A549 (cell line): ENCODE results near the gene SDR39U1. TPM values are rescaled to one million over a fixed set of nuclear protein-coding genes. Genes with fewer than 3 reads are reported as not detected.

Source experiments
- ATAC-seq, 2 experiments: fragments of 200-7000 bp in 1 of 2; fragments of >200 bp in 1 of 2; cut with Nextera tagmentation in 1 of 2; cut with Tn5 transposase in 1 of 2; 3 replicates each; pipeline versions ENCODE4 v1.8.0 to v1.9.1; 2018 to 2020; ENCODE audit warnings: mild to moderate bottlenecking in 1 of 2, moderate library complexity in 1 of 2
- CTCF ChIA-PET: fragments of 300-600 bp; sonication (Branson Sonifier 250); formaldehyde crosslinking; extraction: SDS; loops from one replicate; lab custom pipeline; 2021; ENCODE audit warnings: antibody characterized with exemption, inconsistent platforms; lab: Yijun Ruan, JAX
- POLR2A ChIA-PET: fragments of 350-600 bp; formaldehyde crosslinking; extraction: SDS; loops from one replicate; lab custom pipeline; 2021; ENCODE audit warnings: antibody characterized with exemption, inconsistent platforms; lab: Yijun Ruan, JAX
- DNase-seq, 2 experiments: peaks; one replicate each; pipeline versions ENCODE4 v3.0.0 to v3.0.0-alpha.2; 2011 to 2016; ENCODE audit warnings: low read depth in 1 of 2, low spot score in 1 of 2
- FAIRE-seq: peaks from 2 replicates; lab custom pipeline; 2011; peaks lifted over from hg19 to GRCh38; lab: Jason Lieb, UNC
- H3K27ac ChIP-seq, 2 experiments: fragments of >200 bp; sonication (Bioruptor Twin); formaldehyde crosslinking; 3 replicates each; pipeline ENCODE4 v1.5.1; 2016 to 2017
- H3K4me1 ChIP-seq: fragments of >200 bp; sonication (Bioruptor Twin); formaldehyde crosslinking; 3 replicates; pipeline ENCODE4 v1.6.1; 2016
- H3K4me2 ChIP-seq: fragments of >200 bp; sonication (Bioruptor Twin); formaldehyde crosslinking; 3 replicates; pipeline ENCODE4 v1.6.1; 2016
- H3K4me3 ChIP-seq: fragments of >200 bp; sonication (Bioruptor Twin); formaldehyde crosslinking; 3 replicates; pipeline ENCODE4 v1.5.1; 2016
- H3K9me3 ChIP-seq: fragments of >200 bp; sonication (Bioruptor Twin); formaldehyde crosslinking; 3 replicates; pipeline ENCODE4 v1.6.1; 2016
- BHLHE40 ChIP-seq: IDR thresholded peaks from 2 replicates; pipeline ENCODE4 v1.6.1; 2012; ENCODE audit warnings: low read depth, low read length, inconsistent platforms
- ESRRA ChIP-seq: fragments of 150-350 bp; IDR thresholded peaks from 2 replicates; pipeline ENCODE4 v1.6.1; 2014; ENCODE audit warnings: mild to moderate bottlenecking, low read length, borderline replicate concordance
- GATA3 ChIP-seq: IDR thresholded peaks from 2 replicates; pipeline ENCODE4 v1.6.1; 2012; ENCODE audit warnings: borderline replicate concordance
- HDAC2 ChIP-seq: fragments of 200-600 bp; sonication (generic); IDR thresholded peaks from 2 replicates; pipeline ENCODE4 v1.6.1; 2016
- HEYL ChIP-seq: fragments of 250-450 bp; sonication (Bioruptor Pico); IDR thresholded peaks from 2 replicates; pipeline ENCODE4 v1.8.0; 2021; ENCODE audit warnings: mild to moderate bottlenecking, moderate library complexity
- HOXA7 ChIP-seq: fragments of 250-450 bp; sonication (Bioruptor Pico); IDR thresholded peaks from 2 replicates; pipeline ENCODE4 v1.5.0; 2020; ENCODE audit warnings: mild to moderate bottlenecking, moderate library complexity
- HOXB13 ChIP-seq: fragments of 250-450 bp; sonication (Bioruptor Pico); IDR thresholded peaks from 2 replicates; pipeline ENCODE4 v1.5.0; 2020; ENCODE audit warnings: low read depth, mild to moderate bottlenecking, moderate library complexity
- NPAS2 ChIP-seq: fragments of 250-450 bp; sonication (Bioruptor Pico); IDR thresholded peaks from 2 replicates; pipeline ENCODE4 v1.8.0; 2022; ENCODE audit warnings: mild to moderate bottlenecking, moderate library complexity, borderline replicate concordance
- POLR2A ChIP-seq: IDR thresholded peaks from 2 replicates; pipeline ENCODE4 v1.6.1; 2012; ENCODE audit warnings: mild to moderate bottlenecking, low read length
- POLR2AphosphoS2 ChIP-seq: conservative IDR thresholded peaks from 2 replicates; pipeline ENCODE4 v1.6.1; 2012; ENCODE audit warnings: low read length, improper control_type of control experiment, inconsistent platforms
- RAD21 ChIP-seq, 2 experiments: fragments of >200 bp in 1 of 2; sonication (Bioruptor Twin) in 1 of 2; formaldehyde crosslinking in 1 of 2; IDR thresholded peaks in 1 of 2; conservative IDR thresholded peaks in 1 of 2; 2 replicates in 1 of 2; 3 replicates in 1 of 2; pipeline ENCODE4 v1.6.1; 2012 to 2018; ENCODE audit warnings: inconsistent platforms in 1 of 2
- RNF2 ChIP-seq: fragments of 200-600 bp; sonication (generic); IDR thresholded peaks from 2 replicates; pipeline ENCODE4 v1.6.1; 2016; ENCODE audit warnings: low read depth, mild to moderate bottlenecking, antibody characterized with exemption, moderate library complexity, borderline replicate concordance
- ZNF302 ChIP-seq: fragments of 250-450 bp; sonication (Bioruptor Pico); IDR thresholded peaks from 2 replicates; pipeline ENCODE4 v1.9.0; 2021; ENCODE audit warnings: inconsistent platforms, mild to moderate bottlenecking, moderate library complexity
- WGBS: methylation state at CpG from one replicate; pipeline ENCODE4 v1.1.6; 2017; ENCODE audit errors: missing lambda C conversion rate; 5-methylcytosine and 5-hydroxymethylcytosine counted together
- polyA plus RNA-seq, 4 experiments: library from polyadenylated mRNA; depleted of rRNA in 3 of 4; stranded (reverse); fragments of >200 nt; fragmentation: RNase III in 1 of 4; extraction: RNeasy Plus Mini Kit Qiagen cat#74134 plus additional on column Dnase treatment in 1 of 4; gene quantifications; 2 replicates in 3 of 4; 3 replicates in 1 of 4; pipeline ENCODE4 v1.2.3, GENCODE V29; 2011 to 2017
- TF ChIP-seq, protein P1 (sequence below): fragments of 200-600 bp; sonication (generic); IDR thresholded peaks from 2 replicates; pipeline ENCODE4 v1.6.1; 2016; ENCODE audit warnings: antibody characterized with exemption, mild to moderate bottlenecking, moderate library complexity
- TF ChIP-seq, protein P2 (sequence below): fragments of 250-450 bp; sonication (Bioruptor Pico); IDR thresholded peaks from 2 replicates; pipeline ENCODE4 v1.5.0; 2021; ENCODE audit warnings: mild to moderate bottlenecking, moderate library complexity, borderline replicate concordance
- TF ChIP-seq, protein P3 (sequence below): IDR thresholded peaks from 2 replicates; pipeline ENCODE4 v1.6.1; 2012
- TF ChIP-seq, protein P4 (sequence below): fragments of >200 bp; sonication (Bioruptor Twin); formaldehyde crosslinking; IDR thresholded peaks from 3 replicates; pipeline ENCODE4 v1.5.1; 2016

SDR39U1 gene
- polyA plus RNA-seq, 2 of the 4 experiments (the other 2 are of a cell fraction), result 57.3 to 61.1 TPM

DNA sequence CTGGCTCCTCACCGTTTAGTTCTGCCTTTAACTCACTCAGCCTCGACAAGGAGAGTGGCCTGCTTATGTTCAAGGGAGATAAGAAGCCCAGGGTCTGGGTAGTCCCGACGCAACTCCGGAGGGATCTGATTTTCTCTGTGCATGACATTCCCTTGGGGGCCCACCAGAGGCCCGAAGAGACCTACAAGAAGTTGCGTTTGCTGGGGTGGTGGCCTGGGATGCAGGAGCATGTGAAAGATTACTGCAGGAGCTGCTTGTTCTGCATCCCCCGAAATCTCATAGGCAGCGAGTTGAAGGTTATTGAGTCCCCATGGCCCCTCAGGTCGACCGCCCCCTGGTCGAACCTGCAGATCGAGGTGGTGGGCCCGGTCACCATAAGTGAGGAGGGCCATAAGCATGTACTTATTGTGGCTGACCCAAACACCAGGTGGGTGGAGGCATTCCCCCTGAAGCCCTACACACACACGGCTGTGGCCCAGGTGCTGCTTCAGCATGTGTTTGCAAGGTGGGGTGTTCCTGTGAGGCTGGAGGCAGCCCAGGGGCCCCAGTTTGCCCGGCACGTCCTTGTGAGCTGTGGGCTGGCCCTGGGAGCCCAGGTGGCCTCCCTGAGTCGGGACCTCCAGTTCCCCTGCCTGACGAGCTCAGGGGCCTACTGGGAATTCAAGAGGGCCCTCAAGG, 26.2 kb downstream of the SDR39U1 start:
- ATAC-seq (no peak), DNase-seq (no peak)
- Histone ChIP-seq H3K27ac (no peak overlapping the region), H3K4me2 (no peak overlapping the region)
- WGBS, result 64% methylated on average over 15 of the region's 19 CpGs
- no peak for TF ChIP-seq NPAS2 (CRISPR knock-in tag)
- TF ChIP-seq, all 56 proteins: peak for 0
- ChIA-PET CTCF (interaction anchor here (0.9 to 16.5 kb wide), 3 partner anchors 13 to 1296 kb away, joined by 3 to 254 read pairs (median 234); partner anchors contain the start of genes ADCY4, CBLN3, KHNYN and RIPK3), POLR2A (no interaction called here)
- Histone ChIP-seq H3K4me1 (no peaks in the 10 kb centered on the region), H3K9me3 (no peaks in the 10 kb centered on the region), H3K4me3 (no peak overlapping the region)
- no peak for FAIRE-seq

DNA sequence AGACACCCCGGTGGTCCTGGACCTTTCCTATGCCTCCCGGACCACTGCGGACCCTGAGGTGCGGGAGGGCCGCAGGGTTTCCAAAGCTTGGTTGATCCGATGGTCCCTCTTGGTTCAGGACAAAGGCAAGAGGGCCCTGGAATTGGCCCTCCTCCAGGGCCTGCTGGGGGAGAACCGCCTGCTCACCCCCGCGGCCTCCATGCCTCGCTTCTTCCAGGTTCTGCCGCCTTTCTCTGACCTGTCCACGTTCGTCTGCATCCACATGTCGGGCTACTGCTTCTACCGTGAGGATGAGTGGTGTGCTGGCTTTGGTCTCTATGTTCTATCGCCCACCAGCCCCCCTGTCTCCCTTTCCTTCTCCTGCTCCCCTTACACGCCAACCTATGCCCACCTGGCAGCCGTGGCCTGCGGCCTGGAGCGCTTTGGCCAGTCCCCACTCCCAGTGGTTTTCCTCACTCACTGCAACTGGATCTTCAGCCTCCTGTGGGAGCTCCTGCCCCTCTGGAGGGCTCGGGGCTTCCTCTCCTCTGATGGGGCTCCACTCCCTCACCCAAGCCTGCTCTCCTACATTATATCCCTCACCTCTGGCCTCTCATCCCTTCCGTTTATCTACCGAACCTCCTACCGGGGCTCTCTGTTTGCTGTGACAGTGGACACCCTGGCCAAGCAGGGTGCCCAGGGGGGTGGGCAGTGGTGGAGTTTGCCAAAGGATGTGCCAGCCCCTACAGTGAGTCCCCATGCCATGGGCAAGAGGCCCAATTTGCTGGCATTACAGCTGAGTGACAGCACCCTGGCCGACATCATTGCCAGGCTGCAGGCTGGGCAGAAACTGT, 26.9 kb downstream of the SDR39U1 start:
- ChIA-PET POLR2A (no interaction called here), CTCF (interaction anchor here (1.1 to 16.5 kb wide), 5 partner anchors 14 to 84 kb away, joined by 3 to 254 read pairs (median 6); partner anchors contain the start of genes ADCY4, CBLN3, KHNYN and RIPK3)
- Histone ChIP-seq H3K27ac (no peak overlapping the region), H3K4me1 (no peaks in the 10 kb centered on the region), H3K4me3 (no peak overlapping the region), H3K9me3 (no peaks in the 10 kb centered on the region), H3K4me2 (no peak overlapping the region)
- TF ChIP-seq, protein P1, sequence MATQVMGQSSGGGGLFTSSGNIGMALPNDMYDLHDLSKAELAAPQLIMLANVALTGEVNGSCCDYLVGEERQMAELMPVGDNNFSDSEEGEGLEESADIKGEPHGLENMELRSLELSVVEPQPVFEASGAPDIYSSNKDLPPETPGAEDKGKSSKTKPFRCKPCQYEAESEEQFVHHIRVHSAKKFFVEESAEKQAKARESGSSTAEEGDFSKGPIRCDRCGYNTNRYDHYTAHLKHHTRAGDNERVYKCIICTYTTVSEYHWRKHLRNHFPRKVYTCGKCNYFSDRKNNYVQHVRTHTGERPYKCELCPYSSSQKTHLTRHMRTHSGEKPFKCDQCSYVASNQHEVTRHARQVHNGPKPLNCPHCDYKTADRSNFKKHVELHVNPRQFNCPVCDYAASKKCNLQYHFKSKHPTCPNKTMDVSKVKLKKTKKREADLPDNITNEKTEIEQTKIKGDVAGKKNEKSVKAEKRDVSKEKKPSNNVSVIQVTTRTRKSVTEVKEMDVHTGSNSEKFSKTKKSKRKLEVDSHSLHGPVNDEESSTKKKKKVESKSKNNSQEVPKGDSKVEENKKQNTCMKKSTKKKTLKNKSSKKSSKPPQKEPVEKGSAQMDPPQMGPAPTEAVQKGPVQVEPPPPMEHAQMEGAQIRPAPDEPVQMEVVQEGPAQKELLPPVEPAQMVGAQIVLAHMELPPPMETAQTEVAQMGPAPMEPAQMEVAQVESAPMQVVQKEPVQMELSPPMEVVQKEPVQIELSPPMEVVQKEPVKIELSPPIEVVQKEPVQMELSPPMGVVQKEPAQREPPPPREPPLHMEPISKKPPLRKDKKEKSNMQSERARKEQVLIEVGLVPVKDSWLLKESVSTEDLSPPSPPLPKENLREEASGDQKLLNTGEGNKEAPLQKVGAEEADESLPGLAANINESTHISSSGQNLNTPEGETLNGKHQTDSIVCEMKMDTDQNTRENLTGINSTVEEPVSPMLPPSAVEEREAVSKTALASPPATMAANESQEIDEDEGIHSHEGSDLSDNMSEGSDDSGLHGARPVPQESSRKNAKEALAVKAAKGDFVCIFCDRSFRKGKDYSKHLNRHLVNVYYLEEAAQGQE, result no peak
- TF ChIP-seq POLR2AphosphoS2 (no peak), GATA3 (no peak), HOXB13 (no peak), ZNF302 (CRISPR knock-in tag) (no peak), POLR2A (no peak), BHLHE40 (no peak), RAD21 (conservative IDR thresholded peaks at IDR 0.05 in 1 of 2, IDR thresholded peaks at IDR 0.05 in 1 of 2) (no peak), HDAC2 (no peak), ESRRA (no peak), HOXA7 (CRISPR knock-in tag) (no peak), HEYL (CRISPR knock-in tag) (no peak), NPAS2 (CRISPR knock-in tag) (no peak), RNF2 (no peak)
- TF ChIP-seq, protein P2, sequence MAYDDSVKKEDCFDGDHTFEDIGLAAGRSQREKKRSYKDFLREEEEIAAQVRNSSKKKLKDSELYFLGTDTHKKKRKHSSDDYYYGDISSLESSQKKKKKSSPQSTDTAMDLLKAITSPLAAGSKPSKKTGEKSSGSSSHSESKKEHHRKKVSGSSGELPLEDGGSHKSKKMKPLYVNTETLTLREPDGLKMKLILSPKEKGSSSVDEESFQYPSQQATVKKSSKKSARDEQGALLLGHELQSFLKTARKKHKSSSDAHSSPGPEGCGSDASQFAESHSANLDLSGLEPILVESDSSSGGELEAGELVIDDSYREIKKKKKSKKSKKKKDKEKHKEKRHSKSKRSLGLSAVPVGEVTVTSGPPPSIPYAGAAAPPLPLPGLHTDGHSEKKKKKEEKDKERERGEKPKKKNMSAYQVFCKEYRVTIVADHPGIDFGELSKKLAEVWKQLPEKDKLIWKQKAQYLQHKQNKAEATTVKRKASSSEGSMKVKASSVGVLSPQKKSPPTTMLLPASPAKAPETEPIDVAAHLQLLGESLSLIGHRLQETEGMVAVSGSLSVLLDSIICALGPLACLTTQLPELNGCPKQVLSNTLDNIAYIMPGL, result no peak
- TF ChIP-seq, protein P3, sequence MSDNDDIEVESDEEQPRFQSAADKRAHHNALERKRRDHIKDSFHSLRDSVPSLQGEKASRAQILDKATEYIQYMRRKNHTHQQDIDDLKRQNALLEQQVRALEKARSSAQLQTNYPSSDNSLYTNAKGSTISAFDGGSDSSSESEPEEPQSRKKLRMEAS, result no peak
- TF ChIP-seq, protein P4, sequence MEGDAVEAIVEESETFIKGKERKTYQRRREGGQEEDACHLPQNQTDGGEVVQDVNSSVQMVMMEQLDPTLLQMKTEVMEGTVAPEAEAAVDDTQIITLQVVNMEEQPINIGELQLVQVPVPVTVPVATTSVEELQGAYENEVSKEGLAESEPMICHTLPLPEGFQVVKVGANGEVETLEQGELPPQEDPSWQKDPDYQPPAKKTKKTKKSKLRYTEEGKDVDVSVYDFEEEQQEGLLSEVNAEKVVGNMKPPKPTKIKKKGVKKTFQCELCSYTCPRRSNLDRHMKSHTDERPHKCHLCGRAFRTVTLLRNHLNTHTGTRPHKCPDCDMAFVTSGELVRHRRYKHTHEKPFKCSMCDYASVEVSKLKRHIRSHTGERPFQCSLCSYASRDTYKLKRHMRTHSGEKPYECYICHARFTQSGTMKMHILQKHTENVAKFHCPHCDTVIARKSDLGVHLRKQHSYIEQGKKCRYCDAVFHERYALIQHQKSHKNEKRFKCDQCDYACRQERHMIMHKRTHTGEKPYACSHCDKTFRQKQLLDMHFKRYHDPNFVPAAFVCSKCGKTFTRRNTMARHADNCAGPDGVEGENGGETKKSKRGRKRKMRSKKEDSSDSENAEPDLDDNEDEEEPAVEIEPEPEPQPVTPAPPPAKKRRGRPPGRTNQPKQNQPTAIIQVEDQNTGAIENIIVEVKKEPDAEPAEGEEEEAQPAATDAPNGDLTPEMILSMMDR, result no peak
- WGBS, result 82% methylated on average over 25 of the region's 25 CpGs
- FAIRE-seq, result no peak
- no peak for ATAC-seq
- DNase-seq, result no peak
